ENCODE results near the gene CHCHD6. TPM values are rescaled to one million over a fixed set of nuclear protein-coding genes. Genes with fewer than 3 reads are reported as not detected.

The CHCHD6 gene
- polyA plus RNA-seq, 4 donors = 2.2 to 15.0 (median 7.4) TPM

DNA sequence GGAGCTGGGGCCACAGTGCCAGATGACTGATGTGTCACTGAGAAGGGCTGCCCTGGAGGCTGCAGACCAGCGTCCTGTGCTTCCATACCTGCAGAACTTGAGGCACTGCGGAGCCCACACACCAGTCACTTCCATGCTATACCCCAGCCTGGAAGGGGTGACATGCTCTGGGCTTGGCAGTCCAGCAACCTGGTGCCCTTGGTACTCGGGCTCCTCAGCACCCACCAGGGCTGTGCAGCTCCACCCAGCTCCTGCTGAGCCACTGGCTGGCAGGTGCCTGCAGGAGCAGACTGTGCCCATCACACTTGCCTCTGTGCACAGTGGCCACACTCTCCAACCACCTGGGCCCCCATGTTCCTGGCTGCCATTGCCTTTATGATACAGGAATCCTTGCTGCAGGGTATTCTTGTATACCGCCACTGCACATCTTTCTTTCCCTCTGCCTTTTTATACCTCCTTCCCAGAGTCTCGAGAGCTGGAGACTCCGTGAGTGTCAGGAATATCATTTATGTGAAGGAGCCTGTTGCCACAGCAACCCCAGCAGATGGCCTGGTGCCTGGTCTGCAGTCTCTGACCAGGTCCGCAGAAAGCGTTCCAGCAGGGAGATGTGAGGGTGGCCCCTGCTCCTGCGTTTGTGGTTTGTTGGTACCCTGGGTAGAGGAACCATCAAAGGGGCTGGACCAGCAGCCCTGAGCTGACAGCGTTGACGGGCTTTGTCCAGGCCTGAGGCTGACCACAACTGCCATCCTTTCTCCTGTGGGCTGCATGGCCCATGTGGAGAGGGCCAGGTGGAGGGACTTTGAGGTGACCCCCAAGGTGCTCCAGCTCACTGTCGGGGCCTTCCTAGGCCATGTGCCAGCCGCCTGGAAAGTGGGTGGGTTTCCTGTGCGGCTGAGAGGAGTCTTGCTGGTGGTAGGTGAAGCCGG, 185.5 kb downstream of the CHCHD6 start:
- Histone ChIP-seq H3K4me3 (ENCODE audit: low read depth in 1 of 3, low read length in 3 of 3) (no peak overlapping the region), H3K27me3 (ENCODE audit: control insufficient read depth in 3 of 3, insufficient read depth in 3 of 3, low read length in 3 of 3) (no peaks in the 10 kb centered on the region), H3K36me3 (ENCODE audit: control insufficient read depth in 3 of 3, insufficient read depth in 2 of 3, low read depth in 1 of 3, low read length in 3 of 3) (peaks cover 0 to 7% (median 0%) of the 10 kb centered on the region in 3 donors), H3K4me1 (ENCODE audit: control insufficient read depth in 3 of 3, insufficient read depth in 2 of 3, low read depth in 1 of 3, low read length in 2 of 3) (no peaks in the 10 kb centered on the region), H3K9me3 (ENCODE audit: control insufficient read depth in 2 of 2, insufficient read depth in 1 of 2, low read depth in 1 of 2, low read length in 1 of 2) (no peaks in the 10 kb centered on the region), H3K27ac (ENCODE audit: low read depth in 1 of 3, low read length in 2 of 3) (no peak overlapping the region)
- DNase-seq (no peak), FAIRE-seq (no peak)
- 90 to 96% (median 95%) methylated on average over 15 of the region's 15 CpGs for WGBS, 3 donors

- H3K4me3 ChIP-seq (ENCODE audit: low read depth in 1 of 3, low read length in 3 of 3) = no peak overlapping the region
- no peaks in the 10 kb centered on the region for H3K27me3 ChIP-seq (ENCODE audit: control insufficient read depth in 3 of 3, insufficient read depth in 3 of 3, low read length in 3 of 3)
- no peaks in the 10 kb centered on the region for H3K4me1 ChIP-seq (ENCODE audit: control insufficient read depth in 3 of 3, insufficient read depth in 2 of 3, low read depth in 1 of 3, low read length in 2 of 3)
- no peaks in the 10 kb centered on the region for H3K9me3 ChIP-seq (ENCODE audit: control insufficient read depth in 2 of 2, insufficient read depth in 1 of 2, low read depth in 1 of 2, low read length in 1 of 2)
- peaks cover 0 to 5% (median 0%) of the 10 kb centered on the region in 3 donors for H3K36me3 ChIP-seq (ENCODE audit: control insufficient read depth in 3 of 3, insufficient read depth in 2 of 3, low read depth in 1 of 3, low read length in 3 of 3)
- WGBS, 3 donors = 95 to 97% (median 96%) methylated on average over 7 of the region's 7 CpGs
- no peak overlapping the region for H3K27ac ChIP-seq (ENCODE audit: low read depth in 1 of 3, low read length in 2 of 3)
- no peak for DNase-seq
- no peak for FAIRE-seq
Observed at GRCh38 chr3:126891141-126891540, 187.1 kb downstream of the CHCHD6 start.

DNA sequence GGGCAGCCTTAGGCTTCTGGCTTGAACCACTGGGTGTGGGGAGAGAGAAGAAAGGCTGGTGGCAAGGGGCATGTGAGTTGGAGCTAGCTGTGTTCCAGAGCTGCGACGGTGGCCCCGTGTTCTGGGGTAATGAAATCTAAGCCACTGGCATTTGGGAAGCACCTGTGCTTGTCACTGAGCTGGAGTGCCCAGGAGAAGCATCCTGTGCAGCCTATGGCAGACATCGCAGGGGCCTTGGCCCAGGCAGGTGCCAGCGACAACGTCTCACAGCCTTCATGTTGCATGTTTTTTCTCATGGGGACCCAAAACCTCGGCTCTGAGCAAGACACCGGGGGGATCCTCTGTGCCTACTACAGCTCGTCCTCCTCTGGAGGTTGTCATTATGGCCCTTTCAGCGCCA, 187.8 kb downstream of the CHCHD6 start:
- H3K4me3 ChIP-seq (ENCODE audit: low read depth in 1 of 3, low read length in 3 of 3) = no peak overlapping the region
- H3K4me1 ChIP-seq (ENCODE audit: control insufficient read depth in 3 of 3, insufficient read depth in 2 of 3, low read depth in 1 of 3, low read length in 2 of 3) = no peaks in the 10 kb centered on the region
- H3K27me3 ChIP-seq (ENCODE audit: control insufficient read depth in 3 of 3, insufficient read depth in 3 of 3, low read length in 3 of 3) = no peaks in the 10 kb centered on the region
- no peak overlapping the region for H3K27ac ChIP-seq (ENCODE audit: low read depth in 1 of 3, low read length in 2 of 3)
- no peak for FAIRE-seq
- WGBS, 3 donors = 95 to 96% (median 95%) methylated on average over 10 of the region's 10 CpGs
- H3K36me3 ChIP-seq (ENCODE audit: control insufficient read depth in 3 of 3, insufficient read depth in 2 of 3, low read depth in 1 of 3, low read length in 3 of 3) = peaks cover 0 to 5% (median 0%) of the 10 kb centered on the region in 3 donors
- H3K9me3 ChIP-seq (ENCODE audit: control insufficient read depth in 2 of 2, insufficient read depth in 1 of 2, low read depth in 1 of 2, low read length in 1 of 2) = no peaks in the 10 kb centered on the region
- no peak for DNase-seq

DNA sequence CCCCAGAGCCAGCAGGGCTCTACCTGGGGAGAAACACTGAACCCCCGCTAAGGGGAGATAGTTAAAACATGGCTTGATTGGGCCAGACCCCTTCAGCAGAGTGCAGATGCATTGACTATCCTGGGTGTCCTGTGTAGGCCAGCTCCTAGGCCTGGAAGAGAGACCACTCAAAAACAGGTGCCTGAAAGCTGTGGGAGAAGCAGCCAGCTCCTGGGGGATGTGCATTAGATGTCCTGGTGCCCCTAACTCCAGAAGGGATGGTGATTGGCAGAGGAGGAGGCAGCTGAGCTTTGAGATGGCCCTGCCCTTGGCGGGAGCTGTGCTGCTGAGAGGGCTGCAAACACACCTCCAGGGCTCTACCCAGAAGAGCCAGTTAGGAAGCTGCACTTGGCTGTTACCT, 189.6 kb downstream of the CHCHD6 start:
- H3K9me3 ChIP-seq (ENCODE audit: control insufficient read depth in 2 of 2, insufficient read depth in 1 of 2, low read depth in 1 of 2, low read length in 1 of 2) = no peaks in the 10 kb centered on the region
- FAIRE-seq = no peak
- H3K4me1 ChIP-seq (ENCODE audit: control insufficient read depth in 3 of 3, insufficient read depth in 2 of 3, low read depth in 1 of 3, low read length in 2 of 3) = no peaks in the 10 kb centered on the region
- WGBS, 3 donors = 96 to 100% (median 100%) methylated on average over 2 of the region's 2 CpGs
- no peak overlapping the region for H3K27ac ChIP-seq (ENCODE audit: low read depth in 1 of 3, low read length in 2 of 3)
- H3K27me3 ChIP-seq (ENCODE audit: control insufficient read depth in 3 of 3, insufficient read depth in 3 of 3, low read length in 3 of 3) = no peaks in the 10 kb centered on the region
- no peak overlapping the region for H3K4me3 ChIP-seq (ENCODE audit: low read depth in 1 of 3, low read length in 3 of 3)
- DNase-seq = no peak
- peaks cover 0 to 5% (median 0%) of the 10 kb centered on the region in 3 donors for H3K36me3 ChIP-seq (ENCODE audit: control insufficient read depth in 3 of 3, insufficient read depth in 2 of 3, low read depth in 1 of 3, low read length in 3 of 3)

GRCh38 chr3:126894475-126894874, 190.4 kb downstream of the CHCHD6 start:
- no peak overlapping the region for H3K27ac ChIP-seq (ENCODE audit: low read depth in 1 of 3, low read length in 2 of 3)
- WGBS, 3 donors = 91 to 96% (median 93%) methylated on average over 3 to 4 of the region's 4 CpGs
- H3K9me3 ChIP-seq (ENCODE audit: control insufficient read depth in 2 of 2, insufficient read depth in 1 of 2, low read depth in 1 of 2, low read length in 1 of 2) = no peaks in the 10 kb centered on the region
- H3K27me3 ChIP-seq (ENCODE audit: control insufficient read depth in 3 of 3, insufficient read depth in 3 of 3, low read length in 3 of 3) = no peaks in the 10 kb centered on the region
- no peaks in the 10 kb centered on the region for H3K4me1 ChIP-seq (ENCODE audit: control insufficient read depth in 3 of 3, insufficient read depth in 2 of 3, low read depth in 1 of 3, low read length in 2 of 3)
- no peak overlapping the region for H3K4me3 ChIP-seq (ENCODE audit: low read depth in 1 of 3, low read length in 3 of 3)
- DNase-seq (no peak), FAIRE-seq (no peak)
- peaks cover 0 to 3% (median 0%) of the 10 kb centered on the region in 3 donors for H3K36me3 ChIP-seq (ENCODE audit: control insufficient read depth in 3 of 3, insufficient read depth in 2 of 3, low read depth in 1 of 3, low read length in 3 of 3)

GRCh38 chr3:126895178-126896066, 191.4 kb downstream of the CHCHD6 start:
- no peaks in the 10 kb centered on the region for H3K9me3 ChIP-seq (ENCODE audit: control insufficient read depth in 2 of 2, insufficient read depth in 1 of 2, low read depth in 1 of 2, low read length in 1 of 2)
- H3K27ac ChIP-seq (ENCODE audit: low read depth in 1 of 3, low read length in 2 of 3) = no peak overlapping the region
- FAIRE-seq (no peak), DNase-seq (no peak)
- no peaks in the 10 kb centered on the region for H3K4me1 ChIP-seq (ENCODE audit: control insufficient read depth in 3 of 3, insufficient read depth in 2 of 3, low read depth in 1 of 3, low read length in 2 of 3)
- WGBS, 3 donors = 85 to 93% (median 87%) methylated on average over 7 of the region's 7 CpGs
- H3K27me3 ChIP-seq (ENCODE audit: control insufficient read depth in 3 of 3, insufficient read depth in 3 of 3, low read length in 3 of 3) = no peaks in the 10 kb centered on the region
- H3K36me3 ChIP-seq (ENCODE audit: control insufficient read depth in 3 of 3, insufficient read depth in 2 of 3, low read depth in 1 of 3, low read length in 3 of 3) = no peaks in the 10 kb centered on the region
- H3K4me3 ChIP-seq (ENCODE audit: low read depth in 1 of 3, low read length in 3 of 3) = no peak overlapping the region

GRCh38 chr3:126896067-126896441, 192.0 kb downstream of the CHCHD6 start:
- 77 to 95% (median 85%) methylated on average over 1 of the region's 1 CpG for WGBS, 3 donors
- FAIRE-seq (no peak), DNase-seq (no peak)
- no peak overlapping the region for H3K4me3 ChIP-seq (ENCODE audit: low read depth in 1 of 3, low read length in 3 of 3)
- H3K36me3 ChIP-seq (ENCODE audit: control insufficient read depth in 3 of 3, insufficient read depth in 2 of 3, low read depth in 1 of 3, low read length in 3 of 3) = no peaks in the 10 kb centered on the region
- H3K4me1 ChIP-seq (ENCODE audit: control insufficient read depth in 3 of 3, insufficient read depth in 2 of 3, low read depth in 1 of 3, low read length in 2 of 3) = no peaks in the 10 kb centered on the region
- H3K27ac ChIP-seq (ENCODE audit: low read depth in 1 of 3, low read length in 2 of 3) = no peak overlapping the region
- H3K27me3 ChIP-seq (ENCODE audit: control insufficient read depth in 3 of 3, insufficient read depth in 3 of 3, low read length in 3 of 3) = no peaks in the 10 kb centered on the region
- H3K9me3 ChIP-seq (ENCODE audit: control insufficient read depth in 2 of 2, insufficient read depth in 1 of 2, low read depth in 1 of 2, low read length in 1 of 2) = no peaks in the 10 kb centered on the region

DNA sequence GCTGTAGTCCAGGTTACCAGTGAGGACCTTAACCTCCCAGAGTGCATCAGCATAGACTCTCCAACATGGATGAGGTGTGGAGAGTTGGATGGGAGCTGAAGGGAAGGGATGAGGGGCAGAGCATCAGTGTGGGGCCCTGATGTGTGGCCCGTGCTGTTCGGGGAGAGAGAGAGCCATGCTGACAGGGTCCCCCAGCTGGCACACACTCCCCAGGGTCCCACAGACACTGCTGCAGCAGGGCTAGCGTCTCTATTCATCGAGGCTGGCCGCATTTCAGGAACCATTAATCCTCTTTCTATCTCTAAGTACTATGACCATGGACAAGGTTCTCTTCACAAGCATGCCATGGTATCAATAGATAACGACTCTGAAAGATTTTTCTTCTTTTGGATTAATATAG, 192.9 kb downstream of the CHCHD6 start:
- Histone ChIP-seq H3K36me3 (ENCODE audit: control insufficient read depth in 3 of 3, insufficient read depth in 2 of 3, low read depth in 1 of 3, low read length in 3 of 3) (no peaks in the 10 kb centered on the region), H3K4me1 (ENCODE audit: control insufficient read depth in 3 of 3, insufficient read depth in 2 of 3, low read depth in 1 of 3, low read length in 2 of 3) (no peaks in the 10 kb centered on the region), H3K27ac (ENCODE audit: low read depth in 1 of 3, low read length in 2 of 3) (no peak overlapping the region), H3K4me3 (ENCODE audit: low read depth in 1 of 3, low read length in 3 of 3) (no peak overlapping the region), H3K27me3 (ENCODE audit: control insufficient read depth in 3 of 3, insufficient read depth in 3 of 3, low read length in 3 of 3) (no peaks in the 10 kb centered on the region), H3K9me3 (ENCODE audit: control insufficient read depth in 2 of 2, insufficient read depth in 1 of 2, low read depth in 1 of 2, low read length in 1 of 2) (no peaks in the 10 kb centered on the region)
- FAIRE-seq (no peak), DNase-seq (no peak)
- 82 to 90% (median 84%) methylated on average over 6 of the region's 6 CpGs for WGBS, 3 donors
